Naive thymus-derived CD8-positive, alpha-beta T cell (primary cell): ENCODE results near the gene C3orf18. TPM values are rescaled to one million over a fixed set of nuclear protein-coding genes. Genes with fewer than 3 reads are reported as not detected.

Experiments
- ATAC-seq, 2 donors: fragments of 150-1000 bp; cut with Tn5 transposase in 1 of 2; sonication (Bioruptor Pico), chemical (Tn5 transposase) in 1 of 2; 1 replicate in 1 of 2; 2 replicates in 1 of 2; pipeline ENCODE4 v1.10.0; 2021; ENCODE audit warnings: mild to moderate bottlenecking in 2 of 2, moderate library complexity in 2 of 2
- POLR2A ChIA-PET: fragments of 350-600 bp; sonication (Branson Sonifier 250); formaldehyde crosslinking; loops from one replicate; lab custom pipeline; 2021; ENCODE audit warnings: antibody characterized with exemption; lab: Charles Lee
- DNase-seq, 10 donors: peaks; one replicate each; pipeline versions ENCODE4 v3.0.0 to v3.0.0-alpha.2; 2020 to 2022
- H3K27ac Mint-ChIP-seq, 10 donors: one replicate each; pipeline ENCODE4 v1.8.0; 2020 to 2022; ENCODE audit warnings: mild to moderate bottlenecking in 10 of 10, mixed read lengths in 10 of 10, moderate library complexity in 4 of 10, inconsistent platforms in 1 of 10
- H3K27me3 Mint-ChIP-seq, 5 donors: one replicate each; pipeline ENCODE4 v1.8.0; 2021 to 2022; ENCODE audit warnings: mixed read lengths in 5 of 5
- H3K36me3 Mint-ChIP-seq, 3 donors: one replicate each; pipeline ENCODE4 v1.8.0; 2020 to 2022; ENCODE audit warnings: mixed read lengths in 3 of 3, mild to moderate bottlenecking in 2 of 3, inconsistent platforms in 1 of 3
- H3K4me1 Mint-ChIP-seq, 4 donors: one replicate each; pipeline ENCODE4 v1.8.0; 2021 to 2022; ENCODE audit warnings: mixed read lengths in 4 of 4
- H3K4me3 Mint-ChIP-seq, 10 donors: one replicate each; pipeline ENCODE4 v1.8.0; 2020 to 2022; ENCODE audit warnings: mild to moderate bottlenecking in 10 of 10, mixed read lengths in 10 of 10, moderate library complexity in 6 of 10, inconsistent platforms in 1 of 10
- H3K9me3 Mint-ChIP-seq, 9 donors: one replicate each; pipeline ENCODE4 v1.8.0; 2020 to 2022; ENCODE audit warnings: mixed read lengths in 9 of 9, mild to moderate bottlenecking in 3 of 9, inconsistent platforms in 1 of 9, moderate library complexity in 1 of 9
- polyA plus RNA-seq, 3 donors: library from polyadenylated mRNA; unstranded; fragments of 300-500 nt; fragmentation: Illumina TruSeq; gene quantifications; one replicate each; pipeline ENCODE4 v1.2.3, GENCODE V29; 2021
- total RNA-seq, 8 experiments: library from RNA in 2 of 8; stranded (reverse) in 2 of 8; gene quantifications; one replicate each; pipeline ENCODE4 v1.2.3 and lab custom pipeline; 2021 to 2026

The C3orf18 gene
- total RNA-seq (10 to 100 TPM; 17.7 to 18.4 TPM), polyA plus RNA-seq (10 to 100 TPM; 14.1 to 17.3 (median 14.2) TPM), total RNA-seq (lab: John Stamatoyannopoulos, UW) (13.8 to 21.6 (median 15.9) reads per million in 6 experiments)

GRCh38 chr3:50567386-50568167, at the start of gene C3orf18:
TSS of gene C3orf18 (minus strand) at chr3:50567747. CDS start at chr3:50565699, 2,048 bp downstream.
- ATAC-seq (peak; percentile 79 to 80), DNase-seq (peak; percentile 88 to 95 (median 90))
- Mint-ChIP-seq H3K4me3 (peak within 1 kb of the TSS; percentile 92 to 98 (median 97)), H3K27ac (peak within 1 kb of the TSS; percentile 93 to 98 (median 97)), H3K27me3 (no peaks in the 10 kb centered on the region), H3K9me3 (no peaks in the 10 kb centered on the region), H3K36me3 (peaks cover 0 to 3% (median 0%) of the 10 kb centered on the region in 3 donors), H3K4me1 (peaks cover 27 to 65% (median 60%) of the 10 kb centered on the region in 4 donors)
- POLR2A ChIA-PET: interaction anchor here (0.5 to 18.7 kb wide), 19 partner anchors 10 to 1122 kb away, joined by 3 to 623 read pairs (median 4); partner anchors contain the start of genes CISH, CYB561D2, DCAF1 and MANF

GRCh38 chr3:50616770-50617095, 49.2 kb upstream of the C3orf18 start:
- Mint-ChIP-seq H3K9me3 (no peaks in the 10 kb centered on the region), H3K4me3 (peak overlapping the region; percentile 89 to 96 (median 94)), H3K36me3 (peaks cover 0 to 6% (median 0%) of the 10 kb centered on the region in 3 donors), H3K4me1 (peaks cover 45 to 75% (median 70%) of the 10 kb centered on the region in 4 donors), H3K27ac (peak overlapping the region; percentile 84 to 98 (median 92)), H3K27me3 (no peaks in the 10 kb centered on the region)
- POLR2A ChIA-PET: interaction anchor here (0.6 to 21.2 kb wide), 18 partner anchors 9 to 768 kb away, joined by 3 to 433 read pairs (median 4); partner anchors contain the start of genes C3orf18, CYB561D2, HEMK1 and MANF
- peak; percentile 62 to 65 for ATAC-seq
- DNase-seq: peak; percentile 90 to 97 (median 95)

GRCh38 chr3:50616003-50616769, 48.6 kb upstream of the C3orf18 start:
- POLR2A ChIA-PET: interaction anchor here (0.6 to 21.2 kb wide), 21 partner anchors 8 to 884 kb away, joined by 3 to 433 read pairs (median 5); partner anchors contain the start of genes C3orf18, CYB561D2, DCAF1 and HEMK1
- Mint-ChIP-seq H3K4me1 (peaks cover 45 to 73% (median 70%) of the 10 kb centered on the region in 4 donors), H3K27ac (peak overlapping the region; percentile 84 to 98 (median 92)), H3K4me3 (peak overlapping the region; percentile 89 to 96 (median 94)), H3K9me3 (no peaks in the 10 kb centered on the region), H3K36me3 (peaks cover 0 to 6% (median 0%) of the 10 kb centered on the region in 3 donors), H3K27me3 (no peaks in the 10 kb centered on the region)
- DNase-seq (peak; percentile 65 to 89 (median 80)), ATAC-seq (peak; percentile 22 to 27)

- POLR2A ChIA-PET: interaction anchor here (1.1 to 21.2 kb wide), 9 partner anchors 9 to 177 kb away, joined by 3 to 433 read pairs (median 12); partner anchors contain the start of genes C3orf18 and HEMK1
- H3K4me3 Mint-ChIP-seq: peak overlapping the region in 1 of 10 donors; percentile 18
- peak overlapping the region in 2 of 10 donors; percentile 38 to 97 for H3K27ac Mint-ChIP-seq
- H3K9me3 Mint-ChIP-seq: no peaks in the 10 kb centered on the region
- H3K4me1 Mint-ChIP-seq: peaks cover 37 to 70% (median 67%) of the 10 kb centered on the region in 4 donors
- DNase-seq (no peak), ATAC-seq (no peak)
- H3K27me3 Mint-ChIP-seq: no peaks in the 10 kb centered on the region
- H3K36me3 Mint-ChIP-seq: peaks cover 0 to 6% (median 3%) of the 10 kb centered on the region in 3 donors
These were observed 47.6 kb upstream of the C3orf18 start for GRCh38 chr3:50615190-50615589.

GRCh38 chr3:50612970-50613846, 45.7 kb upstream of the C3orf18 start:
- H3K4me1 Mint-ChIP-seq: peaks cover 41 to 72% (median 66%) of the 10 kb centered on the region in 4 donors

GRCh38 chr3:50612234-50612882, 44.8 kb upstream of the C3orf18 start:
- Mint-ChIP-seq H3K36me3 (peaks cover 5 to 32% (median 24%) of the 10 kb centered on the region in 3 donors), H3K9me3 (no peaks in the 10 kb centered on the region), H3K4me3 (peak overlapping the region; percentile 92 to 98 (median 94)), H3K27me3 (no peaks in the 10 kb centered on the region), H3K27ac (peak overlapping the region; percentile 91 to 98 (median 93)), H3K4me1 (peaks cover 42 to 76% (median 70%) of the 10 kb centered on the region in 4 donors)
- peak in 2 of 10 donors; percentile 42 to 51 for DNase-seq
- POLR2A ChIA-PET: interaction anchor here (1.0 to 21.2 kb wide), 9 partner anchors 8 to 1519 kb away, joined by 3 to 623 read pairs (median 4); partner anchors contain the start of genes C3orf18, CYB561D2, HEMK1 and MANF
- ATAC-seq: no peak

More at GRCh38 chr3:50612970-50613846, 45.7 kb upstream of the C3orf18 start:
- POLR2A ChIA-PET: interaction anchor here (10.1 to 21.2 kb wide), 3 partner anchors 14 to 38 kb away, joined by 104 to 623 read pairs (median 433); partner anchors contain the start of genes C3orf18 and HEMK1
- Mint-ChIP-seq H3K27ac (peak overlapping the region; percentile 91 to 98 (median 93)), H3K36me3 (peaks cover 5 to 23% (median 16%) of the 10 kb centered on the region in 3 donors), H3K9me3 (no peaks in the 10 kb centered on the region), H3K4me3 (peak overlapping the region; percentile 92 to 98 (median 94)), H3K27me3 (no peaks in the 10 kb centered on the region)
- ATAC-seq (no peak), DNase-seq (no peak)

GRCh38 chr3:50611464-50612233, 44.1 kb upstream of the C3orf18 start, which contains the start of gene CISH:
TSS of gene CISH (minus strand) at chr3:50611774. CDS start at chr3:50611650, 124 bp downstream.
- Mint-ChIP-seq H3K36me3 (peaks cover 5 to 38% (median 27%) of the 10 kb centered on the region in 3 donors), H3K4me1 (peaks cover 43 to 83% (median 76%) of the 10 kb centered on the region in 4 donors), H3K27ac (peak within 1 kb of the TSS; percentile 91 to 98 (median 94)), H3K27me3 (no peaks in the 10 kb centered on the region), H3K9me3 (no peaks in the 10 kb centered on the region), H3K4me3 (peak within 1 kb of the TSS; percentile 92 to 98 (median 94))
- DNase-seq (peak; percentile 78 to 95 (median 90)), ATAC-seq (peak; percentile 69 to 70)
- POLR2A ChIA-PET: interaction anchor here (0.8 to 21.2 kb wide), 10 partner anchors 9 to 1518 kb away, joined by 3 to 623 read pairs (median 4); partner anchors contain the start of genes C3orf18, CYB561D2, HEMK1 and MANF

GRCh38 chr3:50610992-50611463, 43.5 kb upstream of the C3orf18 start:
- no peak for ATAC-seq
- Mint-ChIP-seq H3K36me3 (peaks cover 5 to 44% (median 32%) of the 10 kb centered on the region in 3 donors), H3K9me3 (no peaks in the 10 kb centered on the region), H3K27ac (peak overlapping the region; percentile 88 to 98 (median 93)), H3K4me3 (peak overlapping the region; percentile 92 to 98 (median 94)), H3K4me1 (peaks cover 42 to 83% (median 76%) of the 10 kb centered on the region in 4 donors), H3K27me3 (no peaks in the 10 kb centered on the region)
- DNase-seq: no peak
- POLR2A ChIA-PET: interaction anchor here (0.8 to 21.2 kb wide), 10 partner anchors 9 to 1517 kb away, joined by 3 to 623 read pairs (median 4); partner anchors contain the start of genes C3orf18, HEMK1, HYAL3 and MANF

GRCh38 chr3:50610181-50610971, 42.8 kb upstream of the C3orf18 start:
- Mint-ChIP-seq H3K4me3 (peak overlapping the region; percentile 92 to 98 (median 94)), H3K4me1 (peaks cover 45 to 84% (median 77%) of the 10 kb centered on the region in 4 donors), H3K36me3 (peaks cover 5 to 51% (median 38%) of the 10 kb centered on the region in 3 donors), H3K27ac (peak overlapping the region; percentile 88 to 98 (median 94)), H3K9me3 (no peaks in the 10 kb centered on the region), H3K27me3 (no peaks in the 10 kb centered on the region)
- no peak for ATAC-seq
- DNase-seq: peak in 3 of 10 donors; percentile 26 to 37 (median 29)
- POLR2A ChIA-PET: interaction anchor here (0.5 to 21.2 kb wide), 10 partner anchors 10 to 1376 kb away, joined by 3 to 623 read pairs (median 4); partner anchors contain the start of genes C3orf18, HEMK1, HYAL3 and MANF
